Gastroesophageal sphincter (tissue), 3 donors: Measurements from ENCODE around the gene PCSK2.

Experiments
- CTCF ChIP-seq, 4 experiments: fragments of 200-600 bp in 2 of 4; fragments of 450-650 bp in 2 of 4; sonication (generic) in 1 of 4; IDR thresholded peaks; one replicate each; pipeline ENCODE4 v1.5.1; 2017 to 2019; ENCODE audit warnings: antibody characterized with exemption in 4 of 4, mild to moderate bottlenecking in 2 of 4, moderate library complexity in 2 of 4
- POLR2A ChIP-seq, 2 donors: fragments of 450-650 bp; IDR thresholded peaks; one replicate each; pipeline ENCODE4 v1.6.1; 2017; ENCODE audit warnings: antibody characterized with exemption in 2 of 2, mild to moderate bottlenecking in 2 of 2, moderate library complexity in 1 of 2

DNA sequence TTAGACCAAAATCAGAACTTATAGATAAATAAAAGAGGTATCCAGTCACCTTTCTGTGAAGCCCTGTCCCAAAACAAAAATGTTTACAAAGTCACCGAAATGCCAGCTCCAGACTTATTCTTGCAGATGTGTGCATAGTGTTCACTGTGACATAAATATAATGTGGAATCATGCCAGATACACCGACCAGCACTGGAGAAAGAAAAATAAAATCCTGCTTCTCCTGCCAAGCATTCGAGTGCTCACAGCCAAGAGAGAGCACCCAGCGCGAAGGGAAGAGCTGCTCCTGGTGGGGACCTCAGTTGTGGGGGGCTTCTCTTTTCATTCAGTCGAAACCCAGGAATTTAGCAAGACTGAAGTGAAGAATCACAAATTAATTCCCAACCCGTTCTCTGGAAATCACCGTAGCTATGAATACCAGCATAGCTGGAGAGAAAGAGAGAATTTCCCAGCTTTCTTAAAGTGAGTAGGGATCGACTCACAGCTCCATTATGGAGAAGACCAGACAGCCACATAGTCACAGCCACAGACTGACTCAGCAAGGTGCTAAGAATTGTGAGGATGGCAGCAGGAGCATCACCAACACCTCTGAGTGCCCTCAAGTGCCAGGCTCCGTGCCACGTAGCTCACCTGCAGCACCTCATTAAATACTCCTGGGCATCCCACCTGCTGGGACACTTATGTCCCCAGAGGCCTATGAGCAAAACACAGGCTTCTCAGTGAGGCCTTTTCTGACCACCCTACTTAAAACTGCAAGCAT, 271.2 kb downstream of the PCSK2 start:
- TF ChIP-seq CTCF (IDR thresholded peaks at IDR 0.05) (no peak), POLR2A (IDR thresholded peaks at IDR 0.05) (no peak)
